Activated CD8-positive, alpha-beta T cell treated with anti-CD3 and anti-CD28 coated beads, Interleukin-2, amount 10 ng/mL, durations not matched to agents 7 days and 5 days (primary cell): ENCODE measurements around the gene SAMD13. TPM values are rescaled to one million over a fixed set of nuclear protein-coding genes. Genes with fewer than 3 reads are reported as not detected.
A peak's percentile ranks its signal among the peaks of the same experiment; 100 is the strongest.

Experiments used
- ATAC-seq: fragments of 150-1000 bp; cut with Tn5 transposase; one replicate; pipeline ENCODE4 v1.10.0; 2021; ENCODE audit warnings: moderate library complexity
- CTCF ChIA-PET: fragments of 350-600 bp; sonication (Branson Sonifier 250); formaldehyde crosslinking; loops from one replicate; lab custom pipeline; 2021; ENCODE audit warnings: antibody characterized with exemption; lab: Charles Lee
- POLR2A ChIA-PET: fragments of 350-600 bp; sonication (Branson Sonifier 250); formaldehyde crosslinking; loops from one replicate; lab custom pipeline; 2021; ENCODE audit warnings: antibody characterized with exemption; lab: Charles Lee
- DNase-seq: peaks from one replicate; pipeline ENCODE4 v3.0.0-alpha.2; 2020
- H3K27ac Mint-ChIP-seq: one replicate; pipeline ENCODE4 v1.8.0; 2021; ENCODE audit warnings: mild to moderate bottlenecking, mixed read lengths
- H3K27me3 Mint-ChIP-seq: one replicate; pipeline ENCODE4 v1.8.0; 2021; ENCODE audit warnings: low read depth, mixed read lengths
- H3K36me3 Mint-ChIP-seq: one replicate; pipeline ENCODE4 v1.8.0; 2021; ENCODE audit warnings: low read depth, mixed read lengths
- H3K4me1 Mint-ChIP-seq: one replicate; pipeline ENCODE4 v1.8.0; 2021; ENCODE audit warnings: low read depth, mixed read lengths
- H3K4me3 Mint-ChIP-seq: one replicate; pipeline ENCODE4 v1.8.0; 2021; ENCODE audit warnings: mild to moderate bottlenecking, mixed read lengths
- H3K9me3 Mint-ChIP-seq: one replicate; pipeline ENCODE4 v1.8.0; 2022; ENCODE audit warnings: mixed read lengths; ENCODE audit not compliant: insufficient read depth
- total RNA-seq, 2 experiments: library from RNA; stranded (reverse); gene quantifications; one replicate each; pipeline ENCODE4 v1.2.3, GENCODE V29; 2021

Gene SAMD13, protein sequence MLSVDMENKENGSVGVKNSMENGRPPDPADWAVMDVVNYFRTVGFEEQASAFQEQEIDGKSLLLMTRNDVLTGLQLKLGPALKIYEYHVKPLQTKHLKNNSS
- under 1 TPM in 1 of 2 experiments, not detected in 1; 0.29 TPM for total RNA-seq

DNA sequence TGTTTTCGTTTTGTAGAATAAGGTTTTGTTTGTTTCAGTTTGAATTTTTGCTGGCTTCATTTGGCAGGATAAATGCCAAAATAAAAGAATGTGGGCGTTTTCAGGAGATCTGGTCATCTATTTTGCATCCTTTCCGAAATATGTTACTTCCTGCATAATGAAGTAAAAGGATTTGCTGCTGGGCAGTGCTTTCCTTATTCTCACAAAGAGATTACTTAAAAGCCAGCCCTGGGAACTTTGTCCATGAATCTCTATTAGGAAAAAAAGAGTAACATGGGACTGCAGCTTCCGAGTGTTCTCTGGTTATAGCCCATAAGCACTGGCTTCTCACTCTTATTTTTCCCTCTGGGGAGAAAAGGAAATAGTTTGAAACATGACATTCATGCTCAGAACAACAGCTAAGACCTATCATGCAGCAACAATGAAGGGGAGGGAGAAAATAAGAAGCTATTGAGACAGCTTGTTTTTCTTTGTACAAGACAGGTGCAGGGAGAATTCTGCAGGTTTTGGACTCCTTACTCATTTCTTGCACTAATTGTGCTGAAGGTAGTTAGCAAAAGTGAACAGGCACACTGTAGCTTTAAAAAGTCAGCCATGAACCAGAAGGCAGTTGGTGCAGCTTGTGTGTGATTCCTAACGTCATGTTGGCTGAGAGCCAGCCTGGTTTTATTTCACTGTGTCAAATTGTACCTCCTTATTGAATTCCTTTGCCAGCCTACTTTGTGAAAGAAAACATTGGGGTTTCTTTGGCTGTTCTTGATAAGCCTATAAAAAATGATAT is at the start of gene SAMD13:
Gene SAMD13 (plus strand): TSS at position 705 of the 781 bp plus-strand sequence. CDS start 1,527 bp downstream, outside the sequence.
- POLR2A ChIA-PET: interaction anchor here (0.8 to 1.3 kb wide), 2 partner anchors 157 to 205 kb away, joined by 5 to 7 read pairs; partner anchors contain the start of genes GNG5 and PRKACB
- CTCF ChIA-PET: interaction anchor here (0.5 to 3.4 kb wide), 5 partner anchors 9 to 453 kb away, joined by 3 to 15 read pairs (median 3); partner anchors contain the start of gene PRKACB

DNA sequence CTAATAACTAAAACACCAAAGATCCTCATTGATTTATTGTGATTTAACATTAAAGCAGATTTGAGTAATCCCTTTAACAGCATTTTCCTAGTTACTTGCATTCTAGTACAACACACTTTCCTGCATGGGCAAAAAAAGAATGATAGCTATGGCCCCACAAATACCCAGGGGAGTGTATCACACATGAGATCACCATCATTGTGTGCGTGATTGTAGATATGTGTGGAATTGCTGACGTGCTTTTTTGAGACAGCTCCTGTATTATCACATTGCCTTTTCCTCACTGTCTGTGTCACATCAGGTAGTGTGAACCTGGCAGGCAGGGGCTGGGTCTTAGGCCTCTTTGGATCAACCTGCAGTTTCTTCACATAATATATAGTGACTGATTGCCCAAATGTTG is 48.5 kb upstream of the SAMD13 start:
- H3K4me3 Mint-ChIP-seq: no peak overlapping the region
- CTCF ChIA-PET: no interaction called here
- no peak for DNase-seq
- H3K4me1 Mint-ChIP-seq: no peaks in the 10 kb centered on the region
- POLR2A ChIA-PET: no interaction called here
- ATAC-seq: no peak
- H3K27ac Mint-ChIP-seq: no peak overlapping the region
- no peaks in the 10 kb centered on the region for H3K9me3 Mint-ChIP-seq
- no peaks in the 10 kb centered on the region for H3K27me3 Mint-ChIP-seq
- H3K36me3 Mint-ChIP-seq: no peaks in the 10 kb centered on the region

More for the DNA sequence above, at the start of gene SAMD13:
- Mint-ChIP-seq H3K4me1 (peaks cover 44% of the 10 kb centered on the region), H3K9me3 (no peaks in the 10 kb centered on the region), H3K36me3 (no peaks in the 10 kb centered on the region), H3K27me3 (peaks cover 2% of the 10 kb centered on the region), H3K4me3 (peak within 1 kb of the TSS; percentile 73), H3K27ac (peak within 1 kb of the TSS; percentile 78)
- ATAC-seq (peak; percentile 25), DNase-seq (peak; percentile 52)

DNA sequence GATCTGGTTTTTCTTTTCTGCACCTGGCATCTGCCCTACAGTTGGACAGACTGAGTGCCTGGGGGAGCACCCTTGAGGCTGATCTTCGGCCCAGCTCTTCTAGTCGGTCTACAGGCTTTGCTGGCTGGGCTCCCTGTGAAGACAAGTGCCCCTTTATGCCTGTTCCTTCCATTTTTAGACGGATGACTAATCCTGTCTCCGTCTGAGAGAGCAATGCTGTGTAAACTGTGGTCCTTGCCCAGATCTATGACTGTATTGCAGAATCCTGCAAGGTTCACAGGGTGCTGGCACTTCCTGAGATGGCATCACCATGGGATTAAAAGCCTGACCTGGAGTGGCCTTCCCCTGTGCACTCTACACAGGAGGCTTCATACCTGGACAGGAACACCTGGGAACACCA is 47.6 kb upstream of the SAMD13 start:
- Mint-ChIP-seq H3K27me3 (no peaks in the 10 kb centered on the region), H3K4me1 (no peaks in the 10 kb centered on the region), H3K9me3 (no peaks in the 10 kb centered on the region), H3K4me3 (no peak overlapping the region), H3K36me3 (no peaks in the 10 kb centered on the region), H3K27ac (no peak overlapping the region)
- no peak for DNase-seq
- no peak for ATAC-seq
- ChIA-PET POLR2A (no interaction called here), CTCF (no interaction called here)

DNA sequence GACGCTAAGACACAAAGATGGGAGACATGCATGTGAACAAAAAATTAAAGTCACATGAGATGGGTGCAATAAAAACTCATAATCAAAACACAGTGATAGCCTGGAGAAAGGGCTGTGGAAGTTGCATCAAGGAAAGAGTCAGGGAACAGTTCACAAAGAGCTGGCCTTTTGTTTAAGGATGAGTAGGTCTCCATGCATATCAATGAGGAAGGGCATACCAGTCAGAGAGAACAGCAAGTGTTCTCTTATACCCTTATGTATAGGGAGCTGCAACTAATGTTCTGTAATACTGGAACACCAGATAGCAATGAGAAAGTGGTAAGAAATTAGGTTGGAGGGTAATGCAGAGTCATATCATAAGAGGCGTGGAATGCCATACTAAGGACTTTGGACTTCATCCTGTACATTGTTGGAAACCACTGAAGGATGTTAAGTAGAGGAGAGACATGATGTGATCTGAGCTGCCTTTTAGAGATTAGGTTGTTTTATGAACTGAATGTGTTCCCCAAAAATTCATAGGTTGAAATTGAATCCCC is 46.7 kb upstream of the SAMD13 start:
- Mint-ChIP-seq H3K4me3 (no peak overlapping the region), H3K36me3 (no peaks in the 10 kb centered on the region), H3K27ac (no peak overlapping the region), H3K4me1 (no peaks in the 10 kb centered on the region), H3K27me3 (no peaks in the 10 kb centered on the region), H3K9me3 (no peaks in the 10 kb centered on the region)
- no peak for DNase-seq
- ATAC-seq: no peak
- CTCF ChIA-PET: interaction anchor here (1.1 kb wide), 1 partner anchor 113 kb away, joined by 3 read pairs; no protein-coding TSS in a partner anchor
- POLR2A ChIA-PET: no interaction called here

DNA sequence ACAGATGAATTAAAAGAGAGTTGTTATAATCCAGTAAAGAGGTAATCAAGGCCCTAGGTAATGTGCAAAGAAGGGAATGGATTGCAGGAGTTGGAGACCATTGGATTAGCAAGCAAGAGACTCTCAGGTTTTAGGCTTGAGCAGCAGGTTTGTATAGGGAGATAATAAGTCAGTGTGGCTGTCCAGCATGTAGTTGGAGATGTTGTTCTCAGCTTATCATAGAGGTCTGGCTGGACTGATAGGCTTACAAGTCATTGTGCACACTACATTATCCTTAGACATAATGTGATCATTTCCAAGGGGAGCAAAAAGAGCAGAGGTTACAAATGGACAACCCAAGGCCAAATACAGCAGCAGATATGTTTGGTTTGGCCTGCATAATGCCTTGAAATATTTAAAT is 45.9 kb upstream of the SAMD13 start:
- CTCF ChIA-PET: no interaction called here
- no peak for DNase-seq
- H3K9me3 Mint-ChIP-seq: no peaks in the 10 kb centered on the region
- H3K36me3 Mint-ChIP-seq: no peaks in the 10 kb centered on the region
- no peak overlapping the region for H3K4me3 Mint-ChIP-seq
- H3K27ac Mint-ChIP-seq: no peak overlapping the region
- ATAC-seq: no peak
- H3K27me3 Mint-ChIP-seq: no peaks in the 10 kb centered on the region
- H3K4me1 Mint-ChIP-seq: no peaks in the 10 kb centered on the region
- POLR2A ChIA-PET: no interaction called here

DNA sequence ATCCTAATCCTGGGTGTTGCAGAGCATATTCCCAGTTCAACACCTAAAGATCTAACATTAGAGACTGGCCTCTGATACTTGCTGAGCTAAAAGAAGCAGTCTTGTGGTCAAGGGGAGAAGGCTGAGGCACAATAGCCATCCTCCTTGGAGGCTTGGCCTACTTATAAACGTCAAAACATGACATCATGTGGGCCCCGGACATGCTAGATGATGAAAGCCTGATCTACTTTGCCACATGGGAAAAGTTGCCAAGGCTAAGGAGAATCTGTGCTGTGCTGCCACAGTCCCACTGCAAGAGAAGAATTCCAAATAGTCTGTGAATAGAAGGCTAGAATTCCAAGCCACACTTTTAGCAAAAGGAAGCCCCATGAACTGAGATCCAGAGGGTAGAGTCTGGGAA is 43.9 kb upstream of the SAMD13 start:
- CTCF ChIA-PET: no interaction called here
- POLR2A ChIA-PET: no interaction called here
- no peaks in the 10 kb centered on the region for H3K4me1 Mint-ChIP-seq
- DNase-seq (no peak), ATAC-seq (no peak)
- H3K27ac Mint-ChIP-seq: no peak overlapping the region
- no peaks in the 10 kb centered on the region for H3K27me3 Mint-ChIP-seq
- no peak overlapping the region for H3K4me3 Mint-ChIP-seq
- no peaks in the 10 kb centered on the region for H3K9me3 Mint-ChIP-seq
- no peaks in the 10 kb centered on the region for H3K36me3 Mint-ChIP-seq

DNA sequence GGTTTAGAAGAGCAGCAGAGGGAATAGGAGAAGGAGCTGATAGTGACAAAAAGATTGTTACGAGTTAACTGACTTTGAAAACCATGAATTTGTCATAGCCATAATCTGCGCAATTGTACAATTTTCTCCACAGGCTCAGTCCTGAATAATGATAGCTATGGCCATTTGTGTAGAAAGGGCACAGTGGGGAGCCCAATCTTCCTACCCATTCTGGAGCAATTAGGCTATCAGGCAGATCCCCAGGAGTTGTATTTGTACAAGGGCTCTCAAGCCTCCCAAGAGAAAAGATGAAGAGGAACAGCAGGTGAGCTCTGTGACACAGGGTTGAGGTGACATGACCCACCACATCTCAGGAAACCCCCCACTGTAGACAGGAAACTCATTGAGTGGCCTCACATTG is 42.1 kb upstream of the SAMD13 start:
- ATAC-seq (no peak), DNase-seq (no peak)
- Mint-ChIP-seq H3K36me3 (no peaks in the 10 kb centered on the region), H3K9me3 (no peaks in the 10 kb centered on the region), H3K27me3 (no peaks in the 10 kb centered on the region), H3K27ac (no peak overlapping the region), H3K4me1 (no peaks in the 10 kb centered on the region), H3K4me3 (no peak overlapping the region)
- ChIA-PET POLR2A (no interaction called here), CTCF (no interaction called here)

DNA sequence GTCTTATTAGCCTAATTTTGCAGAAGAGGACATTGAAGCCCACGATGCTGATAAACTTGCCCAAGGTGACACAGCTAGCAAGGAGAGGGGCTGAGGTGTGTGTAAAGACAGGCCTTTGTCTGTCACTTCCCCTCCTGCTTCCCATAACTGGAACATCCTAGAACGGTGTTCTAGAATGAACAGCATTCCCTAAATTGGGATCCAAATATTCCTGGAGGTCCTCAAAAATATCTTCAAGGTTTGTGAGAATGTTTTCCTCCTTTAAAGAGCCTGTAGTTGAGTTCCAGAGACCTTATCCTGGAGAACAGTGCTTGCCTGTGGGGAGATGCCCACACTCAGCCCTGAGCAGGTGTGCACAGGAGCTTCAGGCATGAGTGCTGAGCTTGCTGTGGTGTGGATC is 41.5 kb upstream of the SAMD13 start:
- CTCF ChIA-PET: no interaction called here
- POLR2A ChIA-PET: no interaction called here
- Mint-ChIP-seq H3K9me3 (no peaks in the 10 kb centered on the region), H3K4me1 (no peaks in the 10 kb centered on the region), H3K27me3 (no peaks in the 10 kb centered on the region), H3K36me3 (no peaks in the 10 kb centered on the region), H3K27ac (no peak overlapping the region), H3K4me3 (no peak overlapping the region)
- DNase-seq: no peak
- no peak for ATAC-seq

DNA sequence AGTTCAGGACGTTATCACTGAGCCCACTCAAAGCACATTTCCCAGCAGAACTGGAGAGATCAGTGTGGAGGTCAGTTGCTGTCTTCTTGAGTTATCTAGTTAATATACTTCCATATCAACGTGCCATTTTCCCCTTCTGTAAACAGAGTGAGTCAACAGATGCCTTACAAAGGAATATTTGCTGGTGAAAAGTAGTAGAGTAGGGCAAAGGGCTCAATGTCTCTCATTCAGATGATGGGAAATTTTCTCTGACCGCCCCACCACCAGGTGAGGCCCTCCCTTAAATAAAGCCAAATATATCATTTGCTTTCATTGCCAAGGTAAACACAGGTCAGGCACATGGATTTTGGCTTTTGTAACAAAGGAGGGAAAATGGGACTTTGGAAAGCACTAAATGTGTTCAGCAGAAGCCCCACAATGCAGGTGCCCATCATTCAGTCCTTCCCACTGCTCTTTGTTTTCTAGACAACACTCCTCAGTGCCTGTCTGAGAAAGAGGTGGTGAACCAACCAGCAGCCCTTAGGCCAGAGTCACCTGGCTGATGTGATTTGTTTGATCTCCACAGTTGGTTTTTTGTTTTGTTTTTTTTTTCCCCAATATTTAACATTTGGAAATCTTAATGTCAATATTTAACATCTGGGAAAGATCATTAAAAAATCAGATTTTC is 40.5 kb upstream of the SAMD13 start:
- ChIA-PET CTCF (no interaction called here), POLR2A (no interaction called here)
- ATAC-seq: no peak
- H3K36me3 Mint-ChIP-seq: no peaks in the 10 kb centered on the region
- no peak overlapping the region for H3K4me3 Mint-ChIP-seq
- H3K9me3 Mint-ChIP-seq: no peaks in the 10 kb centered on the region
- no peaks in the 10 kb centered on the region for H3K4me1 Mint-ChIP-seq
- H3K27ac Mint-ChIP-seq: no peak overlapping the region
- no peaks in the 10 kb centered on the region for H3K27me3 Mint-ChIP-seq
- no peak for DNase-seq

DNA sequence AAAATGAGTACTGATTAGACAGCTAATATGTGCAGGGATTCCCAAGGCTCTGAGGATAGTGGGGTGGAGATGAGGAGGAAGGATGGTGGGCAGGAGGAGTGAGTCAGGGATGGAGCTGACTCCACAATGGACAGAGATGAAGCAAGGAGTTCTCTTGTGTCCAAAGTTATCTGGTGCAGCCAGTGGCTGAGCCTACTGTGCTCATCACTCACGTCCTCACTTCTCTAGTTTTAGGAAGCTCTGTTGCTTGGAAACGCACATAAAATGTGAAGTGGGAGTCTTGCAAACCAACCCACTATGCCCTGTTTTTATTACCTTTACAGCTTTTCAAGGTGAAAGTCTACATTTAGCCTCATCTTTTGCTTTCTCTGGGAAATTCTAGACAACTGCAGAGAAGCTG is 36.5 kb upstream of the SAMD13 start:
- ATAC-seq (no peak), DNase-seq (no peak)
- CTCF ChIA-PET: no interaction called here
- Mint-ChIP-seq H3K27ac (no peak overlapping the region), H3K36me3 (no peaks in the 10 kb centered on the region), H3K27me3 (no peaks in the 10 kb centered on the region), H3K4me3 (no peak overlapping the region), H3K9me3 (no peaks in the 10 kb centered on the region), H3K4me1 (no peaks in the 10 kb centered on the region)
- POLR2A ChIA-PET: no interaction called here

DNA sequence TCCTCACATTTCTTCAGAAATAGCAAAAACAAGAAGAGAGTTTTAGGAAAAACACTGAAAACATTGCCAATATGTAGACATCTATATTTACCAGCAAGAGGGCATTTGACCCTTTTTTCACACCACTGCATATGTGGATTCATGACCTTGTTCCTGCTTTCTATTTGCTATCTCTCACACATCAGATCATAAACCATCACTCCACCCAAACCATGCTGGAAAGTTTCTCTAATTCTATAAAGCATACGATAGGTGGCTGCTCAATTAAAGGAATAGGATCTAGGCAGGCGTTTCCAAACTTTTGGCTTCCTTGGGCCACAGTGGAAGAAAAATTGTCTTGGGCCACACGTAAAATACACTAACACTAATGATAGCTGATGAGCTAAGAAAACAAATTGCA is 35.6 kb upstream of the SAMD13 start:
- DNase-seq: no peak
- no peak for ATAC-seq
- ChIA-PET CTCF (no interaction called here), POLR2A (no interaction called here)
- Mint-ChIP-seq H3K9me3 (no peaks in the 10 kb centered on the region), H3K27me3 (no peaks in the 10 kb centered on the region), H3K27ac (no peak overlapping the region), H3K4me3 (no peak overlapping the region), H3K36me3 (no peaks in the 10 kb centered on the region), H3K4me1 (peaks cover 1% of the 10 kb centered on the region)

DNA sequence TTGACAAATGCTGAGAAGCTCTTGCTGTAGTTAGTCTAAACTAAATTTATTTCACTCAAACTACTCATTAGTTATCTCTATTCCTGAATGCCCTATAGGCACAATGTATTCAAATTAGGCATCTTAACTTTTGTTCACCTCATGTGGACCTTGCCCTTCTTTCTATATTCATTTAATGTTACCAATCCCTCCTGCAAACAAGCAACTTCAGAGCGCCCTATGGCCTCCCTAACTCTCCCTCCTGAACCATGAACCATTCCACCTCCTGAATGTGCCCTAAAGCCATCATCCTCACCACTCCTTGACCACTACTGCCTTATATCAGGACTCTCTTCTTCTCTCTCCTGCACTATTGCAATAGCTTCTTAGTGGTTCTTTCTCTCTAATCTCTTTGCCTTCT is 34.8 kb upstream of the SAMD13 start:
- Mint-ChIP-seq H3K36me3 (no peaks in the 10 kb centered on the region), H3K9me3 (no peaks in the 10 kb centered on the region), H3K27me3 (no peaks in the 10 kb centered on the region), H3K27ac (no peak overlapping the region), H3K4me3 (no peak overlapping the region), H3K4me1 (peaks cover 10% of the 10 kb centered on the region)
- CTCF ChIA-PET: no interaction called here
- no peak for DNase-seq
- POLR2A ChIA-PET: no interaction called here
- ATAC-seq: no peak
